HepG2 (cell line): ENCODE measurements around the gene EPHA2. TPM values are rescaled to one million over a fixed set of nuclear protein-coding genes. Genes with fewer than 3 reads are reported as not detected.

Experiments used
- ATAC-seq: fragments of 200-7000 bp; cut with Tn5 transposase; 3 replicates; pipeline ENCODE4 v1.9.1; 2020; ENCODE audit warnings: mild to moderate bottlenecking, moderate library complexity
- BruUV-seq: library from RNA; stranded (reverse); fragments of 400-500 nt; replicated peaks from 2 replicates; lab custom pipeline; 2021; lab: Mats Ljungman, UMichigan
- CTCF ChIA-PET: fragments of 300-600 bp; formaldehyde crosslinking; extraction: SDS; loops from one replicate; lab custom pipeline; 2021; ENCODE audit warnings: low total read pairs, inconsistent platforms, low intra/inter-chr PET ratio; lab: Yijun Ruan, JAX
- POLR2A ChIA-PET: fragments of 350-600 bp; sonication (Branson Sonifier 250); formaldehyde crosslinking; loops from one replicate; lab custom pipeline; 2020; ENCODE audit warnings: antibody characterized with exemption, inconsistent platforms; lab: Yijun Ruan, JAX
- DNase-seq: peaks from one replicate; pipeline ENCODE4 v3.0.0-alpha.2; 2015; ENCODE audit warnings: low spot score
- FAIRE-seq: peaks from 3 replicates; lab custom pipeline; 2011; peaks lifted over from hg19 to GRCh38; lab: Jason Lieb, UNC
- H2AFZ ChIP-seq: one replicate; pipeline ENCODE4 v1.6.1; 2011; ENCODE audit warnings: low read length, inconsistent platforms
- H3K27ac ChIP-seq: fragments of 300-600 bp; 3 replicates; pipeline ENCODE4 v1.8.0; 2011; ENCODE audit warnings: mixed run types, mild to moderate bottlenecking, mixed read lengths, low read length, inconsistent platforms; ENCODE audit not compliant: insufficient read depth; ENCODE audit errors: extremely low read length
- H3K27me3 ChIP-seq, 2 experiments: fragments of 200-600 bp in 1 of 2; 2 replicates in 1 of 2; 3 replicates in 1 of 2; pipeline versions ENCODE4 v1.6.0 to v1.8.0; 2011; ENCODE audit warnings: low read length in 2 of 2, mild to moderate bottlenecking in 2 of 2, moderate library complexity in 2 of 2, inconsistent platforms in 1 of 2; ENCODE audit not compliant: insufficient read depth in 2 of 2, control insufficient read depth in 1 of 2
- H3K36me3 ChIP-seq, 2 experiments: fragments of 200-600 bp in 1 of 2; replicated peaks in 1 of 2; 2 replicates in 1 of 2; 3 replicates in 1 of 2; pipeline versions ENCODE4 v1.5.1 to v1.8.0; 2011; ENCODE audit warnings: low read length in 2 of 2, inconsistent platforms in 1 of 2; ENCODE audit not compliant: insufficient read depth in 2 of 2, control insufficient read depth in 1 of 2
- H3K4me1 ChIP-seq: 2 replicates; pipeline ENCODE4 v1.5.1; 2012; ENCODE audit warnings: low read length, inconsistent platforms; ENCODE audit not compliant: insufficient read depth
- H3K4me2 ChIP-seq: 2 replicates; pipeline ENCODE4 v1.6.0; 2011; ENCODE audit warnings: low read depth, low read length, inconsistent platforms
- H3K4me3 ChIP-seq, 3 experiments: fragments of 200-600 bp in 1 of 3; sonication (generic), shearing (Covaris generic) in 1 of 3; replicated peaks in 1 of 3; 2 replicates each; pipeline ENCODE4 v1.5.1; 2011 to 2016; ENCODE audit warnings: low read length in 3 of 3, inconsistent platforms in 2 of 3, low read depth in 2 of 3, mild to moderate bottlenecking in 2 of 3, control low read depth in 1 of 3, mixed read lengths in 1 of 3; ENCODE audit not compliant: insufficient read depth in 1 of 3
- H3K79me2 ChIP-seq: one replicate; pipeline ENCODE4 v1.6.1; 2011; ENCODE audit warnings: low read length, inconsistent platforms; ENCODE audit not compliant: insufficient read depth
- H3K9ac ChIP-seq: 2 replicates; pipeline ENCODE4 v1.6.0; 2011; ENCODE audit warnings: mild to moderate bottlenecking, low read depth, low read length, inconsistent platforms; ENCODE audit not compliant: insufficient read depth
- H3K9me3 ChIP-seq: 2 replicates; pipeline ENCODE4 v1.5.1; 2012; ENCODE audit warnings: mild to moderate bottlenecking, low read length
- H4K20me1 ChIP-seq: 2 replicates; pipeline ENCODE4 v1.6.0; 2011; ENCODE audit warnings: inconsistent platforms, mild to moderate bottlenecking, low read length, moderate library complexity; ENCODE audit not compliant: insufficient read depth
- AGO2 ChIP-seq: fragments of 200-400 bp; formaldehyde crosslinking; optimal IDR thresholded peaks from 2 replicates; pipeline ENCODE3; 2017; ENCODE audit warnings: mild to moderate bottlenecking, low read depth, low read length, moderate library complexity
- CHCHD3 ChIP-seq: sonication (generic); formaldehyde crosslinking; IDR thresholded peaks from 2 replicates; pipeline ENCODE4 v1.8.0; 2022; ENCODE audit warnings: mild to moderate bottlenecking, missing genetic modification reagents, moderate library complexity
- ESRRA ChIP-seq: sonication (generic); formaldehyde crosslinking; IDR thresholded peaks from 2 replicates; pipeline ENCODE4 v1.5.1; 2020; ENCODE audit warnings: mild to moderate bottlenecking, low read depth, missing genetic modification reagents
- JUN ChIP-seq: sonication (generic); formaldehyde crosslinking; IDR thresholded peaks from 2 replicates; pipeline ENCODE4 v1.4.0; 2020; ENCODE audit warnings: mild to moderate bottlenecking, missing genetic modification reagents
- NFATC3 ChIP-seq: sonication (generic); formaldehyde crosslinking; IDR thresholded peaks from 2 replicates; pipeline ENCODE4 v1.5.1; 2020; ENCODE audit warnings: mild to moderate bottlenecking, missing genetic modification reagents
- NR2F6 ChIP-seq, 2 experiments: IDR thresholded peaks; 2 replicates each; pipeline ENCODE4 v1.6.1; 2016; ENCODE audit warnings: antibody characterized with exemption in 1 of 2, mild to moderate bottlenecking in 1 of 2
- POLR2A ChIP-seq, 2 experiments: IDR thresholded peaks; 2 replicates each; pipeline ENCODE4 v1.6.1; 2011; ENCODE audit warnings: low read depth in 2 of 2, low read length in 2 of 2, mild to moderate bottlenecking in 1 of 2, moderate library complexity in 1 of 2; ENCODE audit not compliant: insufficient read depth in 1 of 2
- RBFOX2 ChIP-seq: fragments of 200-400 bp; formaldehyde crosslinking; IDR thresholded peaks from 2 replicates; pipeline ENCODE4 v1.6.1; 2017; ENCODE audit warnings: low read depth, mild to moderate bottlenecking, low read length
- SRSF4 ChIP-seq: fragments of 200-400 bp; formaldehyde crosslinking; IDR thresholded peaks from one replicate; pipeline ENCODE4 v1.6.1; 2018; ENCODE audit warnings: mild to moderate bottlenecking, low read depth, low read length, moderate library complexity; ENCODE audit not compliant: poor library complexity, severe bottlenecking
- SRSF9 ChIP-seq: fragments of 200-400 bp; formaldehyde crosslinking; IDR thresholded peaks from 2 replicates; pipeline ENCODE4 v1.6.1; 2018; ENCODE audit warnings: borderline replicate concordance, mild to moderate bottlenecking, low read depth, low read length; ENCODE audit not compliant: insufficient read depth, poor library complexity, severe bottlenecking
- ZEB1 ChIP-seq: IDR thresholded peaks from 2 replicates; pipeline ENCODE4 v1.6.1; 2012; ENCODE audit warnings: mild to moderate bottlenecking, low read depth, inconsistent platforms; ENCODE audit not compliant: insufficient replicate concordance
- ZNF484 ChIP-seq: sonication (generic); formaldehyde crosslinking; IDR thresholded peaks from 2 replicates; pipeline ENCODE4 v1.5.1; 2020; ENCODE audit warnings: mild to moderate bottlenecking, low read depth, missing genetic modification reagents, borderline replicate concordance
- ZSCAN21 ChIP-seq: sonication (generic); formaldehyde crosslinking; IDR thresholded peaks from 2 replicates; pipeline ENCODE4 v1.8.0; 2022; ENCODE audit warnings: mild to moderate bottlenecking, missing genetic modification reagents, moderate library complexity, borderline replicate concordance
- WGBS: methylation state at CpG from one replicate; pipeline ENCODE4 v1.1.6; 2017; ENCODE audit warnings: low lambda C conversion rate; 5-methylcytosine and 5-hydroxymethylcytosine counted together
- in situ Hi-C: cut with HindIII; loops from 2 replicates; pipeline ENCODE4 v1.10.0; 2017; ENCODE audit warnings: low pct_unique_long_range_greater_than_20kb; ENCODE audit not compliant: extremely low pct_ligation_motif_present
- intact Hi-C: fragments of 100-400 bp; cut with micrococcal nuclease; formaldehyde crosslinking; loops from one replicate; pipeline ENCODE4 v1.10.0; 2022; ENCODE audit not compliant: unreplicated experiment
- polyA plus RNA-seq, 8 experiments: library from polyadenylated mRNA; depleted of rRNA in 3 of 8; stranded (reverse) in 7 of 8; unstranded in 1 of 8; fragments of >200 nt; fragmentation: Illumina TruSeq in 4 of 8; extraction: Trizol in 4 of 8; gene quantifications; 2 replicates each; pipeline versions ENCODE4 v1.2.1 to v1.2.3, GENCODE V29; 2011 to 2016; ENCODE audit warnings: low read depth in 4 of 8, missing spikeins in 1 of 8, mixed read lengths in 1 of 8; ENCODE audit not compliant: insufficient read depth in 1 of 8
- total RNA-seq, 5 experiments: library from RNA; depleted of rRNA; stranded (reverse); fragments of >200 nt; fragmentation: Illumina TruSeq; extraction: Trizol; gene quantifications; 2 replicates each; pipeline ENCODE4 v1.2.3, GENCODE V29; 2016; ENCODE audit warnings: low read depth in 1 of 5
- TF ChIP-seq, protein P1 (sequence below): sonication (generic); formaldehyde crosslinking; IDR thresholded peaks from 2 replicates; pipeline ENCODE4 v1.4.0; 2020; ENCODE audit warnings: missing genetic modification reagents, borderline replicate concordance

Gene EPHA2
- total and polyA plus RNA-seq, 2 of the 13 experiments (the other 11 are each of a cell fraction or from before 2014, with no cell fraction given) = 33.6 to 53.6 TPM

DNA sequence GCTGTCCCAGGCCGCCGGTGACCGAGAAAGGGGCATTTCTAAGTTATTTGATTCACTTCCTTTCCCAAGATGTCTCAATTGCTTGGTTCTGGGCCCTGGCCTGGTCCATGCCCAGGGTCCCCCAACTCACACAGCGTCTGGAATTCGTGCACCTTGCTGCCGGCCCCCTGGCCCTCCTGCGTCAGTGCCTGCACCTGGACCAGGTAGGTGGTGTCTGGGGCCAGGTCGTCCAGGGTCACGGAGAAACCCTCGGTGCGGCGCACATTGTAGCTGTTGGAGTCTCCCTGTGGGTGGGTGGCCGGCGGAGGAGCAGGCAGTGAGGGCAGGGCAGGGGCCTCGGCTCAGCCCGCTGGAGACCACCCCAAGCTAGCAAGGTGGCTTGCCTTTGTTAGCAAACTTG is 21.0 kb downstream of the EPHA2 start:
- H3K4me3 ChIP-seq = no peak overlapping the region
- no peaks in the 10 kb centered on the region for H3K9me3 ChIP-seq
- no peak for ATAC-seq
- intact Hi-C loops (no loop called here), in situ Hi-C loops (no loop called here)
- H3K9ac ChIP-seq = no peak overlapping the region
- no peak for FAIRE-seq
- BruUV-seq = TSS peak; percentile 23
- POLR2A ChIA-PET = no interaction called here
- 95% methylated on average over 16 of the region's 16 CpGs for WGBS
- peaks cover 39% of the 10 kb centered on the region for H4K20me1 ChIP-seq
- H3K4me1 ChIP-seq = peaks cover 3% of the 10 kb centered on the region; the same call in 1 of the 2 replicates
- peaks cover 18% of the 10 kb centered on the region for H3K79me2 ChIP-seq
- peaks cover 74 to 86% of the 10 kb centered on the region in 2 experiments for H3K36me3 ChIP-seq
- H3K27me3 ChIP-seq = no peaks in the 10 kb centered on the region; a peak in 1 of 5 replicates
- CTCF ChIA-PET = no interaction called here
- DNase-seq = no peak
- H3K4me2 ChIP-seq = no peak overlapping the region
- no peak overlapping the region for H3K27ac ChIP-seq
- TF ChIP-seq ZNF484 (CRISPR knock-in tag) (no peak), JUN (CRISPR knock-in tag) (no peak), POLR2A (IDR thresholded peaks at IDR 0.05; ENCODE audit: insufficient read depth in 1 of 2, low read depth in 2 of 2, low read length in 2 of 2) (no peak), RBFOX2 (peak; percentile 65), AGO2 (peak; percentile 58), SRSF9 (no peak)
- no peak overlapping the region for H2AFZ ChIP-seq

DNA sequence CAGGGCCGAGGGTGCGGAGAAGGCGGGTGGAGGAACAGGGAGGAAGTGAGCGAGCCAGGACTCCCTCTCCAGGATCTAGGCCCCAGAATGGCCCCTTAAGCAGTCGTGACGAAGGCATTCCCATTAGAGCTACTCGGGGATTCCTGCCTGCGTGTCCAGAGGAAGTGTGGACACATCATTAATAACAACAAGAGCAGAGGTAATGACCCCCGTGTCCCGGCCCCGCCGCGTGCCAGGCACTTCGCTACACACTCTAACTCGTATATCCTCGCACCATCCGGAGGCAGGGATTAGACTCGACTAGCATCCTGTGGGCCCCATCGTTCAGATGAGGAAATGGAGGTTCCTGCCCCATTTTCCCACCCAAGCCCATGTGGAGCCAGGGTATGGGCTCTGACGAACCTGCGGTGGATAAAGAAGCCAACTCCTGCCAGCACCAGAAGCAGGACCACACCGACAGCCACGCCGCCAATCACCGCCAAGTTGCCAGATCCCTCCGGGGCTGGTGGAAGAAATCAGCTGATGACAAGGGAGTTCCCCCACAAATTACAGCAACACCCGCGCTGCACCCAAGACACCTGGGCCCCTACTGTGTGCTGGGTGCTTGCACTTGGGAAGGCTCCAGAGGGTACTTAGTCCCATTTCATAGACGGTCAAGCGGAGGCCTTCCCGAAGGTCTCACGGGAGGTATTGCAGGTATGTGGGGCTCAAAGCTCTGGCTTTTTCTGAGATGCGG is 21.6 kb downstream of the EPHA2 start:
- Histone ChIP-seq H4K20me1 (peaks cover 32% of the 10 kb centered on the region), H3K4me1 (no peaks in the 10 kb centered on the region), H3K9me3 (no peaks in the 10 kb centered on the region), H3K4me2 (no peak overlapping the region), H2AFZ (no peak overlapping the region), H3K27me3 (no peaks in the 10 kb centered on the region; a peak in 1 of 5 replicates), H3K79me2 (peaks cover 11% of the 10 kb centered on the region), H3K4me3 (no peak overlapping the region), H3K36me3 (peaks cover 73 to 86% of the 10 kb centered on the region in 2 experiments), H3K9ac (no peak overlapping the region), H3K27ac (no peak overlapping the region)
- POLR2A ChIA-PET = interaction anchor here (1.2 kb wide), 1 partner anchor 47 kb away, joined by 3 read pairs; no protein-coding TSS in a partner anchor
- CTCF ChIA-PET = no interaction called here
- FAIRE-seq (no peak), ATAC-seq (no peak), DNase-seq (no peak)
- intact Hi-C loops (no loop called here), in situ Hi-C loops (no loop called here)
- 98% methylated on average over 27 of the region's 33 CpGs for WGBS
- BruUV-seq = no TSS peak
- no peak for TF ChIP-seq ZEB1
- no peak for TF ChIP-seq NFATC3 (CRISPR knock-in tag)
- no peak for TF ChIP-seq NR2F6 (IDR thresholded peaks at IDR 0.05)
- no peak for TF ChIP-seq NR2F6 (CRISPR knock-in tag; IDR thresholded peaks at IDR 0.05)
- no peak for TF ChIP-seq CHCHD3 (CRISPR knock-in tag)
- TF ChIP-seq, protein P1, sequence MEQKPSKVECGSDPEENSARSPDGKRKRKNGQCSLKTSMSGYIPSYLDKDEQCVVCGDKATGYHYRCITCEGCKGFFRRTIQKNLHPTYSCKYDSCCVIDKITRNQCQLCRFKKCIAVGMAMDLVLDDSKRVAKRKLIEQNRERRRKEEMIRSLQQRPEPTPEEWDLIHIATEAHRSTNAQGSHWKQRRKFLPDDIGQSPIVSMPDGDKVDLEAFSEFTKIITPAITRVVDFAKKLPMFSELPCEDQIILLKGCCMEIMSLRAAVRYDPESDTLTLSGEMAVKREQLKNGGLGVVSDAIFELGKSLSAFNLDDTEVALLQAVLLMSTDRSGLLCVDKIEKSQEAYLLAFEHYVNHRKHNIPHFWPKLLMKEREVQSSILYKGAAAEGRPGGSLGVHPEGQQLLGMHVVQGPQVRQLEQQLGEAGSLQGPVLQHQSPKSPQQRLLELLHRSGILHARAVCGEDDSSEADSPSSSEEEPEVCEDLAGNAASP (CRISPR knock-in tag) = no peak
- TF ChIP-seq SRSF4 = no peak
- peak; percentile 9 for TF ChIP-seq AGO2
- TF ChIP-seq ESRRA = no peak
- TF ChIP-seq ZSCAN21 (CRISPR knock-in tag) = no peak
